ENCODE results near the gene EPN3. TPM values are rescaled to one million over a fixed set of nuclear protein-coding genes. Genes with fewer than 3 reads are reported as not detected.

Gene EPN3
- total and polyA plus RNA-seq, 4 donors = 1.3 to 2.6 (median 2.5) TPM

GRCh38 chr17:50492214-50492613 lies 40.3 kb upstream of the EPN3 start:
- Histone ChIP-seq H3K9me3 (ENCODE audit: control insufficient read depth in 4 of 4, insufficient read depth in 3 of 4, low read length in 3 of 4) (no peaks in the 10 kb centered on the region), H3K27ac (ENCODE audit: low read depth in 1 of 2, low read length in 1 of 2) (no peak overlapping the region), H3K4me3 (no peak overlapping the region), H3K4me1 (ENCODE audit: control insufficient read depth in 5 of 5, insufficient read depth in 5 of 5, low read length in 5 of 5) (peaks cover 0 to 4% (median 0%) of the 10 kb centered on the region in 5 donors), H3K36me3 (ENCODE audit: control insufficient read depth in 4 of 4, insufficient read depth in 4 of 4, low read length in 4 of 4) (peaks cover 0 to 3% (median 1%) of the 10 kb centered on the region in 4 donors), H3K9ac (ENCODE audit: insufficient read depth in 1 of 2, low read length in 2 of 2) (no peak overlapping the region), H3K27me3 (ENCODE audit: control insufficient read depth in 3 of 3, insufficient read depth in 3 of 3, low read length in 2 of 3) (no peaks in the 10 kb centered on the region)
- WGBS, 2 donors = 86 to 90% methylated on average over 5 to 8 of the region's 8 CpGs
- no peak for TF ChIP-seq CTCF (IDR thresholded peaks at IDR 0.05; ENCODE audit: control extremely low read depth, extremely low read depth)
- no peak for DNase-seq
- ATAC-seq (ENCODE audit: insufficient read depth, low FRiP score) = no peak

- DNase-seq (peak in 1 of 3 donors; percentile 46), ATAC-seq (ENCODE audit: insufficient read depth, low FRiP score) (no peak)
- no peak overlapping the region for H3K27ac ChIP-seq (ENCODE audit: low read depth in 1 of 2, low read length in 1 of 2)
- 45 to 69% methylated on average over 3 of the region's 3 CpGs for WGBS, 2 donors
- H3K36me3 ChIP-seq (ENCODE audit: control insufficient read depth in 4 of 4, insufficient read depth in 4 of 4, low read length in 4 of 4) = no peaks in the 10 kb centered on the region
- H3K4me1 ChIP-seq (ENCODE audit: control insufficient read depth in 5 of 5, insufficient read depth in 5 of 5, low read length in 5 of 5) = peaks cover 0 to 4% (median 0%) of the 10 kb centered on the region in 5 donors
- H3K4me3 ChIP-seq = no peak overlapping the region
- H3K27me3 ChIP-seq (ENCODE audit: control insufficient read depth in 3 of 3, insufficient read depth in 3 of 3, low read length in 2 of 3) = no peaks in the 10 kb centered on the region
- no peak for TF ChIP-seq CTCF (IDR thresholded peaks at IDR 0.05; ENCODE audit: control extremely low read depth, extremely low read depth)
- H3K9me3 ChIP-seq (ENCODE audit: control insufficient read depth in 4 of 4, insufficient read depth in 3 of 4, low read length in 3 of 4) = no peaks in the 10 kb centered on the region
- H3K9ac ChIP-seq (ENCODE audit: insufficient read depth in 1 of 2, low read length in 2 of 2) = no peak overlapping the region
These were observed 38.8 kb upstream of the EPN3 start for GRCh38 chr17:50493744-50494143.

DNA sequence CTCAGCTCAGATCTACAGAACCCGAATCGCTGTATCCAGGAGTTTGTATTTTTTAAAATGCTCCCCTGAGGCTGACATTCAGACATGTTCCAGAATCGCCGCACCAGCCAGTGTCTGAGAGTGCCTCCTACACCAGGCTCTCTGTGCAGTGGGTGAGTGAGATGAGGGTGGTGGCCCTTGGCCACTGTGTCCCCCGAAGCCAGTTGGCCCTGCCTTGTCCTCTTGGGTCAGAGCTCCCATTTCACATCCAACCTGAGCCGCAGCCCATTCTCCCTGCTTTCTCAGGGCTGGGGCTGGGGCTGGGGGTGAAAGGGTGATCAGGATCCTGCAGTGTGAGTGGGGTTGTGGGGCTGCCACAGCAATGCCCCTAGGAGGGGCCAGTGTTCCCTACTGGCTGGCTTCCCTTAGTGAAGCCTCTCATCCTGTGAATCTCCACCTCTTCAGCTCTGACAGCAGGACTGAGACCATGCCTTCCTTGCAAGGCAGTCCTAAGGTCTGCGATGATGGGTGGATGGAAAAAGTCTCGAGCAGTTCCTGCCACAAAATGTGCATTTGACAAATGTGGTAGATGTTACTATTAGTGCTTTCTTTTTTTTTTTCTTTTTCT lies 37.2 kb upstream of the EPN3 start:
- no peak for TF ChIP-seq CTCF (IDR thresholded peaks at IDR 0.05; ENCODE audit: control extremely low read depth, extremely low read depth)
- no peak for DNase-seq
- Histone ChIP-seq H3K27ac (ENCODE audit: low read depth in 1 of 2, low read length in 1 of 2) (no peak overlapping the region), H3K9me3 (ENCODE audit: control insufficient read depth in 4 of 4, insufficient read depth in 3 of 4, low read length in 3 of 4) (no peaks in the 10 kb centered on the region), H3K36me3 (ENCODE audit: control insufficient read depth in 4 of 4, insufficient read depth in 4 of 4, low read length in 4 of 4) (no peaks in the 10 kb centered on the region), H3K9ac (ENCODE audit: insufficient read depth in 1 of 2, low read length in 2 of 2) (no peak overlapping the region), H3K27me3 (ENCODE audit: control insufficient read depth in 3 of 3, insufficient read depth in 3 of 3, low read length in 2 of 3) (no peaks in the 10 kb centered on the region), H3K4me1 (ENCODE audit: control insufficient read depth in 5 of 5, insufficient read depth in 5 of 5, low read length in 5 of 5) (peaks cover 0 to 4% (median 0%) of the 10 kb centered on the region in 5 donors), H3K4me3 (no peak overlapping the region)
- no peak for ATAC-seq (ENCODE audit: insufficient read depth, low FRiP score)
- WGBS, 2 donors = 85 to 95% methylated on average over 8 of the region's 8 CpGs

DNA sequence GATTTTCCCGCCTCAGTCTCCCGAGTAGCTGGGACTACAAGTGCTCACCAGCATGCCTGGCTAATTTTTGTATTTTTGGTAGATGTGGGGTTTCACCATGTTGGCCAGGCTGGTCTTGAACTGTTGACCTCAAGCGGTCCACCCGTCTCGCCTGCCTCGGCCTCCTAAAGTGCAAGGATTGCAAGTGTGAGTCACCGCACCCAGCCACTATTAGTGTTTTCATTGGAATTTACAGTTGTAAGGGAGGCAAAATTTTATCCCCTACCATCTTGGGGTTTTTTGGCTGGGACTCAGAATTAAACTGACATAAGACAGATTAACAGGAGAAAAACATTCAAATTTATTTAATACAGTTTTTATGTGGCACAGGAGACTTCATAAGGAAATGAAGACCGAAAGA lies 36.6 kb upstream of the EPN3 start:
- no peaks in the 10 kb centered on the region for H3K27me3 ChIP-seq (ENCODE audit: control insufficient read depth in 3 of 3, insufficient read depth in 3 of 3, low read length in 2 of 3)
- DNase-seq = no peak
- peaks cover 0 to 4% (median 0%) of the 10 kb centered on the region in 5 donors for H3K4me1 ChIP-seq (ENCODE audit: control insufficient read depth in 5 of 5, insufficient read depth in 5 of 5, low read length in 5 of 5)
- no peak overlapping the region for H3K9ac ChIP-seq (ENCODE audit: insufficient read depth in 1 of 2, low read length in 2 of 2)
- ATAC-seq (ENCODE audit: insufficient read depth, low FRiP score) = no peak
- no peak overlapping the region for H3K4me3 ChIP-seq
- H3K9me3 ChIP-seq (ENCODE audit: control insufficient read depth in 4 of 4, insufficient read depth in 3 of 4, low read length in 3 of 4) = no peaks in the 10 kb centered on the region
- no peak overlapping the region for H3K27ac ChIP-seq (ENCODE audit: low read depth in 1 of 2, low read length in 1 of 2)
- no peaks in the 10 kb centered on the region for H3K36me3 ChIP-seq (ENCODE audit: control insufficient read depth in 4 of 4, insufficient read depth in 4 of 4, low read length in 4 of 4)
- 96 to 97% methylated on average over 8 of the region's 8 CpGs for WGBS, 2 donors
- TF ChIP-seq CTCF (IDR thresholded peaks at IDR 0.05; ENCODE audit: control extremely low read depth, extremely low read depth) = no peak

Data from lung (tissue), 12 donors.